ENCODE measurements around the gene DENND2D. TPM values are rescaled to one million over a fixed set of nuclear protein-coding genes. Genes with fewer than 3 reads are reported as not detected.

Gene DENND2D
- total RNA-seq, 2 experiments from 2014 or later = 60.7 to 62.0 TPM

DNA sequence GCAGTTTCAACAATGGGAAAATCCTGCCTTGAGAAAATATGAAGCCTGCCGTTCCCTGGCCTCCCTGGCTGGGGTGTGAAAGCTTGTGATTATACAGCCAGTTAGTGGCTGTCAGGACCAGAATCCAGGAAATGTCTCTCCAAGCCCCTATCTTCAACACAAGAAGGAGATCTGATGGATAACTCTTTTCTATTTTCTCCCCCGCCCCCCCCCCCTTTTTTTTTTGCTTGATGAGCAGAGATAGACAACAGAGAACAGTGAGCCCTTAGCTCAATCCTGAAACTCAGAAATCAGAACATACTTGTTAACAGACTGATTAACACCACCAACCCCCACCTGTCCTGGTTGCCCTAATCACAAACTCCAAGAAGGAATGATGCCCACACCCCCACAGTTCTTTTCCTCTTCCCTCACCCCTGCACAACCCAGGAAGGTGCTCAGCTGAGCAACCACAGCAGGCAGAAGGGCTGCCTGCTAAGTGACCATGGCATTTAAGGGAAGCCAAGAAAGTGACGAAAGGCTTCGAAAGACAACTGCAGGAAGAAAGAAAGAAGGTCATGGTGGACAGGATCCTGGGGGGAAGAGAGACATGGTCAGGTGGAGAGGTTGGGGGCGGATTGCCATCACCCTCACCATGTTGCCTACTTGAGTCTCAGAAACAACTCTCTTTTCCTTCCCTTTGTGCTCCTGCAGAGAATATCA, 12.3 kb upstream of the DENND2D start:
- Mint-ChIP-seq H3K4me3 (peak overlapping the region; percentile 80), H3K36me3 (ENCODE audit: low read depth) (peaks cover 23% of the 10 kb centered on the region), H3K4me1 (ENCODE audit: low read depth) (peaks cover 93% of the 10 kb centered on the region), H3K27ac (peak overlapping the region; percentile 98), H3K27me3 (peaks cover 5% of the 10 kb centered on the region), H3K9me3 (peaks cover 10% of the 10 kb centered on the region)
- no peak for DNase-seq
- Histone ChIP-seq H3K36me3 (ENCODE audit: insufficient read depth, low read length) (no peaks in the 10 kb centered on the region), H3K27me3 (ENCODE audit: control insufficient read depth in 1 of 2, insufficient read depth in 2 of 2, low read length in 2 of 2) (no peaks in the 10 kb centered on the region), H3K4me3 (ENCODE audit: low read length) (no peak overlapping the region), H3K4me1 (ENCODE audit: insufficient read depth, low read length) (peaks cover 59% of the 10 kb centered on the region), H3K9me3 (ENCODE audit: control insufficient read depth in 1 of 2, insufficient read depth in 1 of 2, low read length in 2 of 2) (no peaks in the 10 kb centered on the region), H3K27ac (ENCODE audit: low read depth in 1 of 2, low read length in 2 of 2) (no peak overlapping the region)
- ATAC-seq (ENCODE audit: poor library complexity) = no peak
- TF ChIP-seq, protein P1, sequence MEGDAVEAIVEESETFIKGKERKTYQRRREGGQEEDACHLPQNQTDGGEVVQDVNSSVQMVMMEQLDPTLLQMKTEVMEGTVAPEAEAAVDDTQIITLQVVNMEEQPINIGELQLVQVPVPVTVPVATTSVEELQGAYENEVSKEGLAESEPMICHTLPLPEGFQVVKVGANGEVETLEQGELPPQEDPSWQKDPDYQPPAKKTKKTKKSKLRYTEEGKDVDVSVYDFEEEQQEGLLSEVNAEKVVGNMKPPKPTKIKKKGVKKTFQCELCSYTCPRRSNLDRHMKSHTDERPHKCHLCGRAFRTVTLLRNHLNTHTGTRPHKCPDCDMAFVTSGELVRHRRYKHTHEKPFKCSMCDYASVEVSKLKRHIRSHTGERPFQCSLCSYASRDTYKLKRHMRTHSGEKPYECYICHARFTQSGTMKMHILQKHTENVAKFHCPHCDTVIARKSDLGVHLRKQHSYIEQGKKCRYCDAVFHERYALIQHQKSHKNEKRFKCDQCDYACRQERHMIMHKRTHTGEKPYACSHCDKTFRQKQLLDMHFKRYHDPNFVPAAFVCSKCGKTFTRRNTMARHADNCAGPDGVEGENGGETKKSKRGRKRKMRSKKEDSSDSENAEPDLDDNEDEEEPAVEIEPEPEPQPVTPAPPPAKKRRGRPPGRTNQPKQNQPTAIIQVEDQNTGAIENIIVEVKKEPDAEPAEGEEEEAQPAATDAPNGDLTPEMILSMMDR (IDR thresholded peaks at IDR 0.05) = no peak
- ChIA-PET POLR2A (interaction anchor here (22.0 kb wide), 1 partner anchor 15 kb away, joined by 756 read pairs; the partner anchor contains the start of gene DENND2D), CTCF (interaction anchor here (0.6 to 0.9 kb wide), 2 partner anchors 9 to 10 kb away, joined by 3 to 5 read pairs; no protein-coding TSS in a partner anchor)
- intact Hi-C loops (cut with DNase I, micrococcal nuclease) = loop anchor here in 1 of 2 experiments (10.0 kb wide), 1 partner anchor 402 kb away; the partner anchor contains the start of gene RAP1A

DNA sequence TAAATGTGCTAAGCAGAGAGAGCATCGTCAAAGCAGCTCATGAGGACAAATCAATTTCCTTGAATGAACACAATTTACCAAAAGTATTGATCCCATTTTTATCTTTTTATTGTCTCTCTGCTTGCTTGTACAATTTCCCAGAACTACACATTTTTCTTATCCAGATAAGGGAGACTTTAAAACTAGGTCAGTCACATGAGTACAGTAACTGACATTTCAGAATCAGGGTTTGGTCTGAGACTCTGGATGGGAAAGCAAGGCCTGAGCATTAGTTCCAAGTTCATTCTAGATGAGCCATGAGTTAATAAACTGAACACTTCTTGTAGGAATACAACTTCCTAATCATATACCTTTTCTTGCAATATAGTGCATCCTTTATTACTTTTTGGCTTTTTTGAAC, 11.5 kb upstream of the DENND2D start:
- Mint-ChIP-seq H3K27ac (no peak overlapping the region), H3K9me3 (peaks cover 8% of the 10 kb centered on the region), H3K27me3 (peaks cover 5% of the 10 kb centered on the region), H3K4me3 (no peak overlapping the region), H3K4me1 (ENCODE audit: low read depth) (peaks cover 92% of the 10 kb centered on the region), H3K36me3 (ENCODE audit: low read depth) (peaks cover 23% of the 10 kb centered on the region)
- intact Hi-C loops (cut with DNase I, micrococcal nuclease) = loop anchor here in 1 of 2 experiments (10.0 kb wide), 1 partner anchor 403 kb away; the partner anchor contains the start of gene RAP1A
- ChIA-PET CTCF (interaction anchor here (0.9 kb wide), 1 partner anchor 11 kb away, joined by 5 read pairs; no protein-coding TSS in a partner anchor), POLR2A (interaction anchor here (22.0 kb wide), 1 partner anchor 14 kb away, joined by 756 read pairs; the partner anchor contains the start of gene DENND2D)
- H3K27ac ChIP-seq (ENCODE audit: low read depth in 1 of 2, low read length in 2 of 2) = no peak overlapping the region
- no peaks in the 10 kb centered on the region for H3K27me3 ChIP-seq (ENCODE audit: control insufficient read depth in 1 of 2, insufficient read depth in 2 of 2, low read length in 2 of 2)
- no peak overlapping the region for H3K4me3 ChIP-seq (ENCODE audit: low read length)
- TF ChIP-seq, protein P1 (IDR thresholded peaks at IDR 0.05) = no peak
- H3K36me3 ChIP-seq (ENCODE audit: insufficient read depth, low read length) = no peaks in the 10 kb centered on the region
- no peak for ATAC-seq (ENCODE audit: poor library complexity)
- DNase-seq = no peak
- H3K4me1 ChIP-seq (ENCODE audit: insufficient read depth, low read length) = peaks cover 50% of the 10 kb centered on the region
- no peaks in the 10 kb centered on the region for H3K9me3 ChIP-seq (ENCODE audit: control insufficient read depth in 1 of 2, insufficient read depth in 1 of 2, low read length in 2 of 2)

DNA sequence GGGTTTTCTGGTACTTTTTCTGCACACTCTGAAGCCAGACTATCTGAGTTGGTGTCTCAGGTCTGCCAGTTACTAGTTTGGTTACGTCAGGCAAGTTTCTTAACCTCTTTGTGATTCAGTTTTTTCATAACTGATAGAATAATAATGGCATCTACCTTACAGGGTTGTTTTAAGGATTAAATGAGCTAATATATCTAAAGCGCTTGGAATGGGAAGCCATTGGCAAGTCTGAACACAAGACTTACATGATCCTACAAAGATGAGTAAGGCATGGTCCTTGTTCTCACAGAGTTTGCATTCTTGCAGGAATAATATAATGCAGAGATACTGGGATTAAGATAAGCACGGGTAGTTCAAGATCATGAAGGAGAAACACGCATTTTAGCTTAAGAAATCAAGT, 9.2 kb upstream of the DENND2D start:
- Histone ChIP-seq H3K9me3 (ENCODE audit: control insufficient read depth in 1 of 2, insufficient read depth in 1 of 2, low read length in 2 of 2) (no peaks in the 10 kb centered on the region), H3K4me1 (ENCODE audit: insufficient read depth, low read length) (peaks cover 35% of the 10 kb centered on the region), H3K27me3 (ENCODE audit: control insufficient read depth in 1 of 2, insufficient read depth in 2 of 2, low read length in 2 of 2) (no peaks in the 10 kb centered on the region), H3K27ac (ENCODE audit: low read depth in 1 of 2, low read length in 2 of 2) (no peak overlapping the region), H3K36me3 (ENCODE audit: insufficient read depth, low read length) (no peaks in the 10 kb centered on the region), H3K4me3 (ENCODE audit: low read length) (no peak overlapping the region)
- TF ChIP-seq, protein P1 (IDR thresholded peaks at IDR 0.05) = no peak
- Mint-ChIP-seq H3K27ac (no peak overlapping the region), H3K4me3 (no peak overlapping the region), H3K27me3 (no peaks in the 10 kb centered on the region), H3K9me3 (peaks cover 3% of the 10 kb centered on the region), H3K36me3 (ENCODE audit: low read depth) (peaks cover 15% of the 10 kb centered on the region), H3K4me1 (ENCODE audit: low read depth) (peaks cover 92% of the 10 kb centered on the region)
- CTCF ChIA-PET = no interaction called here
- no peak for DNase-seq
- no peak for ATAC-seq (ENCODE audit: poor library complexity)
- POLR2A ChIA-PET = interaction anchor here (0.8 to 1.6 kb wide), 3 partner anchors 9 to 17 kb away, joined by 3 to 6 read pairs (median 3); partner anchors contain the start of genes CHI3L2 and DENND2D
- intact Hi-C loops (cut with DNase I, micrococcal nuclease) = loop anchor here in 1 of 2 experiments (5.0 to 10.0 kb wide), 4 partner anchors 247 to 585 kb away; partner anchors contain the start of genes LRIF1 and RAP1A
